Measurements from ENCODE around the gene NLRC3.
A peak's percentile ranks its signal among the peaks of the same experiment; 100 is the strongest.
"Not testable (repeated sequence)": the region's sequence is repeated elsewhere in the genome, so short reads cannot be mapped to it uniquely, and the experiment has no call there.

NLRC3 gene

DNA sequence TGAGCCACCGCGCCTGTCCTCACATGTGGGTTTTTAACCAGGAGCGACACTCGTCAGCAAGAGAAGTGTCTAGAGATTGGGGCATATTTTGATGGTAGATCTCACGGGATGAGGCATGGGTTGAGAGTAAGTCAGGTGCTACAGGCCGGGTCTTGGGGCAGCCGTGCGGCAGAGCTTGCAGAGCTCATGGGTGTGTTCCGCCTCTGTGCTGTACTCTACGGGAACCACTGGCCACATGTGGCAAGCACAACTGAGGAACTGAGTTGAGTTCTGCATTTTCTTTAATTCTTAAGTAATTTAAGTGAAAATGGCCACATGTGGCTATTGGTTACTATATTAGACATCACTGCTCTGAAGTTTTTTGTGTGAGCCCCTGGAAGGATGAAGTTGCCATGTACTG is 66.8 kb downstream of the NLRC3 start:
- no peak for DNase-seq (ENCODE audit: extremely low read depth, low read depth)
- no peak overlapping the region for H3K4me3 ChIP-seq (replicated peaks; ENCODE audit: low read depth, low read length)
- TF ChIP-seq, protein P1, sequence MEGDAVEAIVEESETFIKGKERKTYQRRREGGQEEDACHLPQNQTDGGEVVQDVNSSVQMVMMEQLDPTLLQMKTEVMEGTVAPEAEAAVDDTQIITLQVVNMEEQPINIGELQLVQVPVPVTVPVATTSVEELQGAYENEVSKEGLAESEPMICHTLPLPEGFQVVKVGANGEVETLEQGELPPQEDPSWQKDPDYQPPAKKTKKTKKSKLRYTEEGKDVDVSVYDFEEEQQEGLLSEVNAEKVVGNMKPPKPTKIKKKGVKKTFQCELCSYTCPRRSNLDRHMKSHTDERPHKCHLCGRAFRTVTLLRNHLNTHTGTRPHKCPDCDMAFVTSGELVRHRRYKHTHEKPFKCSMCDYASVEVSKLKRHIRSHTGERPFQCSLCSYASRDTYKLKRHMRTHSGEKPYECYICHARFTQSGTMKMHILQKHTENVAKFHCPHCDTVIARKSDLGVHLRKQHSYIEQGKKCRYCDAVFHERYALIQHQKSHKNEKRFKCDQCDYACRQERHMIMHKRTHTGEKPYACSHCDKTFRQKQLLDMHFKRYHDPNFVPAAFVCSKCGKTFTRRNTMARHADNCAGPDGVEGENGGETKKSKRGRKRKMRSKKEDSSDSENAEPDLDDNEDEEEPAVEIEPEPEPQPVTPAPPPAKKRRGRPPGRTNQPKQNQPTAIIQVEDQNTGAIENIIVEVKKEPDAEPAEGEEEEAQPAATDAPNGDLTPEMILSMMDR (IDR thresholded peaks at IDR 0.05; ENCODE audit: low read depth, low read length, missing control alignments) = no peak

- no peak overlapping the region for H3K4me3 ChIP-seq (replicated peaks; ENCODE audit: low read depth, low read length)
- no peak for DNase-seq (ENCODE audit: extremely low read depth, low read depth)
- TF ChIP-seq, protein P1 (IDR thresholded peaks at IDR 0.05; ENCODE audit: low read depth, low read length, missing control alignments) = no peak
These were observed 67.7 kb downstream of the NLRC3 start for GRCh38 chr16:3509470-3509928.

- TF ChIP-seq, protein P1 (IDR thresholded peaks at IDR 0.05; ENCODE audit: low read depth, low read length, missing control alignments) = no peak
- DNase-seq (ENCODE audit: extremely low read depth, low read depth) = no peak
- no peak overlapping the region for H3K4me3 ChIP-seq (replicated peaks; ENCODE audit: low read depth, low read length)
These were observed 68.5 kb downstream of the NLRC3 start for GRCh38 chr16:3508736-3509135.

- TF ChIP-seq, protein P1 (IDR thresholded peaks at IDR 0.05; ENCODE audit: low read depth, low read length, missing control alignments) = no peak
- H3K4me3 ChIP-seq (replicated peaks; ENCODE audit: low read depth, low read length) = no peak overlapping the region
- DNase-seq (ENCODE audit: extremely low read depth, low read depth) = no peak
These were observed 73.7 kb downstream of the NLRC3 start for GRCh38 chr16:3503523-3503922.

DNA sequence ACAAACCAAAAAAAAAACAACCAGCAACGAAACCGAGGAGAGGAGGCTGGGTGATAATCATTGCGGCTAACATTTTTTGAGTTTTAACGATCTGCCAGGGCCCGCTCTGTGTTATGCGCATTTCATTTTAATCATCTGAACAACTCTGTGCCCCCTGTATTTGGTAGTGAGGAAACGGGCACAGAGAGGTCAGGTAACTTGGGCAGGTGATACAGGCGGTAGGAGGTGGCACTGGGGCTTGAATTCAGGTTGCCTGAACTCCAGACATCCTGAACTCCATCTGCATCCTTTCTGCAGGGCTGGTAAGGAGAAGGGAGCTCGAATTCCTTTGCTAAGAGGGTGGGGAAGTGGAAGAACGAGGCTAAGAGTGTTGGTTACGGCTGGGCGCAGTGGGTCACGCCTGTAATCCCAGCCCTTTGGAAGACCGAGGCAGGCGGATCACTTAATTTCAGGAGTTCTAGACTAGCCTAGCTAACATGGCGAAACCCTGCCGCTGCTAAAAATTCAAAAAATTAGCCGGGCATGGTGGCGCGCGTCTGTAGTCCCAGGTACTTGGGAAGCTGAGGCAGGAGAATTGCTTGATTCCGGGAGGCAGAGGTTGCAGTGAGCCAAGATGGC is 75.3 kb downstream of the NLRC3 start:
- H3K4me3 ChIP-seq (replicated peaks; ENCODE audit: low read depth, low read length) = peak overlapping the region; percentile 91
- TF ChIP-seq, protein P1 (IDR thresholded peaks at IDR 0.05; ENCODE audit: low read depth, low read length, missing control alignments) = no peak

GRCh38 chr16:3501412-3501761 is 75.8 kb downstream of the NLRC3 start:
- peak overlapping the region; percentile 91 for H3K4me3 ChIP-seq (replicated peaks; ENCODE audit: low read depth, low read length)
- not testable (repeated sequence) for DNase-seq (ENCODE audit: extremely low read depth, low read depth)

More for the DNA sequence above, 75.3 kb downstream of the NLRC3 start:
- no peak for DNase-seq (ENCODE audit: extremely low read depth, low read depth)

GRCh38 chr16:3498988-3499387 is 78.2 kb downstream of the NLRC3 start:
- no peak overlapping the region for H3K4me3 ChIP-seq (replicated peaks; ENCODE audit: low read depth, low read length)
- no peak for DNase-seq (ENCODE audit: extremely low read depth, low read depth)
- TF ChIP-seq, protein P1 (IDR thresholded peaks at IDR 0.05; ENCODE audit: low read depth, low read length, missing control alignments) = no peak

Data from HFF-Myc (cell line).